Bladder microvascular endothelial cell (primary cell): ENCODE results near the gene SDK1. TPM values are rescaled to one million over a fixed set of nuclear protein-coding genes. Genes with fewer than 3 reads are reported as not detected.

Experiments used
- total RNA-seq: library from RNA; depleted of rRNA; stranded (reverse); fragments of >200 nt; gene quantifications from 2 replicates; pipeline ENCODE4 v1.2.3, GENCODE V29; 2014

Gene SDK1, protein sequence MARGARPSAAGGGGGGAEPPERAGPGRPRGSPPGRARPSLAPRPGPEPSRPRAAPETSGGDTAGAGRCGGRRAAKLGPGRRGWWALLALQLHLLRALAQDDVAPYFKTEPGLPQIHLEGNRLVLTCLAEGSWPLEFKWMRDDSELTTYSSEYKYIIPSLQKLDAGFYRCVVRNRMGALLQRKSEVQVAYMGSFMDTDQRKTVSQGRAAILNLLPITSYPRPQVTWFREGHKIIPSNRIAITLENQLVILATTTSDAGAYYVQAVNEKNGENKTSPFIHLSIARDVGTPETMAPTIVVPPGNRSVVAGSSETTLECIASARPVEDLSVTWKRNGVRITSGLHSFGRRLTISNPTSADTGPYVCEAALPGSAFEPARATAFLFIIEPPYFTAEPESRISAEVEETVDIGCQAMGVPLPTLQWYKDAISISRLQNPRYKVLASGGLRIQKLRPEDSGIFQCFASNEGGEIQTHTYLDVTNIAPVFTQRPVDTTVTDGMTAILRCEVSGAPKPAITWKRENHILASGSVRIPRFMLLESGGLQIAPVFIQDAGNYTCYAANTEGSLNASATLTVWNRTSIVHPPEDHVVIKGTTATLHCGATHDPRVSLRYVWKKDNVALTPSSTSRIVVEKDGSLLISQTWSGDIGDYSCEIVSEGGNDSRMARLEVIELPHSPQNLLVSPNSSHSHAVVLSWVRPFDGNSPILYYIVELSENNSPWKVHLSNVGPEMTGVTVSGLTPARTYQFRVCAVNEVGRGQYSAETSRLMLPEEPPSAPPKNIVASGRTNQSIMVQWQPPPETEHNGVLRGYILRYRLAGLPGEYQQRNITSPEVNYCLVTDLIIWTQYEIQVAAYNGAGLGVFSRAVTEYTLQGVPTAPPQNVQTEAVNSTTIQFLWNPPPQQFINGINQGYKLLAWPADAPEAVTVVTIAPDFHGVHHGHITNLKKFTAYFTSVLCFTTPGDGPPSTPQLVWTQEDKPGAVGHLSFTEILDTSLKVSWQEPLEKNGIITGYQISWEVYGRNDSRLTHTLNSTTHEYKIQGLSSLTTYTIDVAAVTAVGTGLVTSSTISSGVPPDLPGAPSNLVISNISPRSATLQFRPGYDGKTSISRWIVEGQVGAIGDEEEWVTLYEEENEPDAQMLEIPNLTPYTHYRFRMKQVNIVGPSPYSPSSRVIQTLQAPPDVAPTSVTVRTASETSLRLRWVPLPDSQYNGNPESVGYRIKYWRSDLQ (N-terminal part only)
- total RNA-seq, result under 0.01 and 0.94 TPM in 2 replicates

DNA sequence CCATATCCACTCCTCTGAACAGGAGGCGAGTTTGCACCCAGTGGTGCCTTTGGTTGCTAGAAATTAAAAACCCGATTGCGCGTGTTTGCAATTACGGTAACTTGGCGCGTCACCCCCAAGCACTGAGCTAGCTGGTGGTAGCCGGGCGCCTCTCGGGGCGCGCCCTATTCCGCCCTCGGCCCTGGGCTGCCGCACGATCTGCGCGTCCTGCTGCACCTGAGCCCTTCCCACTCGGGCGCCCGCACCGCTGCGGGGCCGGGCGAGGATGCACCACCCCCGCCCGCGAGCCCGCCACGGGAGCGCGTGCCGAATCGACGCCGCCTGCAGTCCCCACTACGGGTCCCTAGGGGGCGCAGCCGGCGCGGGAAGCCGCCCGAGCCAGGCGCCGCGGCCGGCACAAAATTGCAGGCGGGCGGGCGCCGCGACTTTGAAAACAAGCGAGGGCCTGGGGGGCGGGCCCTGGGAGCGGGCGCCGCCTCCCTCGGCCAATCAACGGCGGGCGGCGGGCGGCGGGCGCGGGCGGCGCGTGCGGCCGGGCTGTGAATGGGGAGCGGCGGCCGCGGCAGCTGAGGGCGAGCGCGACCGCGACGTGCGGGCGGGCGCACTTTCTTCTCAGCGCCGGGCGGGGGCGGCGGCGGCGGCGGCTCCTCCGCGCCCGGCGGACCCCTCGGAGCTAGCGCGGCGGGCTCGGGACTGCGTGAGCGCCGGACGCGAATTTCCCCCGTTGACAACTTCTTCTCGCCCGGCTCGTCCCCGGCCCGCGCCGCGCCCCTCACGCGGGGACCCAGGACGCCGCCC is at the start of gene SDK1:
Gene SDK1 (plus strand): TSS at position 602 of the 798 bp plus-strand sequence. CDS start 335 bp downstream, outside the sequence.

